Jurkat, Clone E6-1 (cell line): Measurements from ENCODE around the gene PPP1CC.
"Not testable (repeated sequence)": the region's sequence is repeated elsewhere in the genome, so short reads cannot be mapped to it uniquely, and the experiment has no call there.

Source experiments
- DNase-seq: peaks from one replicate; pipeline ENCODE4 v3.0.0-alpha.2; 2011; ENCODE audit warnings: low read depth, low spot score
- H3K4me3 ChIP-seq: 2 replicates; pipeline ENCODE4 v1.5.1; 2011; ENCODE audit warnings: mild to moderate bottlenecking, low read length, control low read depth, moderate library complexity

The PPP1CC gene

DNA sequence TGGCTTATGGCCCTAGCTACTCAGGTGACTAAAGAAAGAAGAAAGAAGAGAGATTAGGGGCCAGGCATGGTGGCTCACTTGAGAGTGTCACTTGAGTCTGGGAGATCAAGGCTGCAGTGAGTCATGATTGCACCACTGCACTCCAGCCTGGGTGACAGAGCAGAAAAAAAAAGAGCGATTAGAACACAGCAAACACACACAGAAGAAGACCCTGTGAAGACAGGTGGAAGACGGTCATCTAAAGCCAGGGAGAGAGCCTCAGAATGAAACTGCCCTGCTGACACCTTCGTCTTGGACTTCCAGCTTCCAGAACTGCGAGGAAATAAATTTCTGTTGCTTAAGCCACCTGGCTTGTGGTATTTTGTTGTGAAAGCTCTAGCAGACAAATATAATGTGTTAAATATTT, 17.5 kb upstream of the PPP1CC start:
- DNase-seq = no peak
- no peak overlapping the region for H3K4me3 ChIP-seq

DNA sequence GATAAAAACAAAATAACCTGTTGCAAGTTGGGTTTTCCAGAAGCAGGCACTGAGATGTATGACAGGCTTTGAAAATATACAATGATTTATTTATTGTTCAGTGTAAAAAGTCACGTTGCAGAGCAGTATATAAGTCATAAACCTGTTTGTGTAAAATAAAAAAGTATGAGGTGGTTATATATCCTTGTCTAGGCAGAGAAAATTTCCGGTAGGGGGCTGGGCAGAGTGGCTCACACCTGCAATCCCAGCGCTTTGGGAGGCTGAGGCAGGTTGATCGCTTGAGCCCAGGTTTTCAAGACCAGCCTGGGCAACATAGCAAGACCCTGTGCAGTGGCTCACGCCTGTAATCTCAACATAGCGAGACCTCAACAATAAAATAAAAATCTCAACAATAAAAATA, 16.2 kb upstream of the PPP1CC start:
- DNase-seq = no peak
- H3K4me3 ChIP-seq = no peak overlapping the region

DNA sequence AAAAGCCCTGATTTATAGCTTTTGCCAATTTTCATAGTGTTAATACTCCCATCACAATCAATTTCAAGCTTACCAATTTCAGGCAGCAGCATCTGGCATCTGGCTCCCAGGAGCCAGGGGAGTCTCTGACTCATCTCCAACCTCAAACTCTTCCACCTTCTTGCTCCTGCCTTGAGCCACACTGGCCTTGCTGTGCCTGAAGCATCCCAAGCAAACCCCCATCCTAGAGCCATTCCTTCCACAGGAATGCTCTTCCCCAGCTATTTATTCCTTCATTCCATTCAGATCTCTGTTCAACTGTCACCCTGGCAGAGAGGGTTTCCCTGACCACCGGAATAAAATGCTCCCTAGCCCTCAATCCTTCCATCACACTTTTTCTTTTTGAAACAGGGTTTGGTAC, 13.9 kb upstream of the PPP1CC start:
- DNase-seq = no peak
- no peak overlapping the region for H3K4me3 ChIP-seq

DNA sequence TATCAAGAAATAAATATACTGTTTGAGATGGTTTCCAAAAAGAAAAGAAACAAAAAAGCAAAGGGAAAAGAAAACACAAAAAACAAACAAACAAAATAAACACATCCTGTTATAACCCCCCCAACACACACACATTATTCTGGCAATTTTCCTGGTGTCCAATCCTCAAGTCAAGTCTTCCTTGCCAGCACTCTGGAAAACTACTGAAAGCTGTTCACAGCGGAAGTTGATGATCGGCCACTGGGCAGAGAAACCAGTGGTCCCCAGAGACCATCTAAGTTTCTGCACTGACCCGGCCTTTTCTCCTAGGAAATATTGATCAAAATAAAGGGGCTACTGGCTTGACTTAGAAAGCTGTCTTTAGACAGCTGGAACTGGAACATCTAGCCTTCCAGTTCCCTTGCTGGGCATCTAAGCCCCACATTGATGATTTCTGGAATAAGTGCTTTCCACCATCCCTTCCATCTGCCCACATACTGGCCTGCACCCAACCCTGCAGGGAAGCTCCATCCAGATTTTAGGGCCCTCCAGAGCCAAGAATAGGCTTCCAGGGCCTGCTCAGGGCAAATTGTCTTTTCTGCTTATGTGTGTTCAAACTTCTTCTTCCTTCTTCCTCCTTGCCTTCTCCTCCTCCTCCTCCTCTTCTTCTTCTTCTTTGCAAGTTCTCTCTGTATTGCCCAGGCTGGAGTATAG, 11.6 kb upstream of the PPP1CC start:
- no peak for DNase-seq

DNA sequence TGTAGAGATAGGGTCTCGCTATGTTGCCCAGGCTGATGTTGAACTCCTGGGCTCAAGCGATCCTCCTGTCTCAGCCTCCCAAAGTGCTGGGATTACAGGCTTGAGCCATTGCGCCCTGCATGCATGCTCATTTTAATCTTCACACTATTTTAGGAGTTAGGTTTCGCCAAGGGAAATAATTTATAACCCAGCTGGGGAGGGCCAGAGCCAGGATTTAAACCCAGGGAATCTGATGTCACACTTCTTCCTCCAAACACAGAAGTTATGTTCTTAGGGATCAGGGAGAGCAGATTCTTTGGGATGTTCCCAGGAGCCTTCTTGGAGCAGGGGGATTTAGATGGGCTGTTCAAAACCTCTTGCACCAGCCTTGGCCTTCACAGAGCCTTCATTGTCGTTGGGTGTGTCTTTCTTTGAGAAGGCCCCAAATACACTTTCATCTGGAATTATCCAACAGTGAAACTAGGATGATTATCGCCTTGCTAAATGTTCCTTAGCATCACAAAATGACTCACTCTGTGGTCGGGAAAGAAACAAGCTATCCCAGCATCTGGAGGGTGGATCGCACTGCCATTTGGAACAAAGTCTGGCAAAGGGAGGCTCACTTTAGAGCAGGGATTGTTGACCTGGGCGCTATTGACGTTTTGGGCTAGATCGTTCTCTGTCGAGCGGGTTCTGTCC, 8.2 kb upstream of the PPP1CC start:
- no peak for DNase-seq
- no peak overlapping the region for H3K4me3 ChIP-seq

More for the DNA sequence above, 11.6 kb upstream of the PPP1CC start:
- no peak overlapping the region for H3K4me3 ChIP-seq

DNA sequence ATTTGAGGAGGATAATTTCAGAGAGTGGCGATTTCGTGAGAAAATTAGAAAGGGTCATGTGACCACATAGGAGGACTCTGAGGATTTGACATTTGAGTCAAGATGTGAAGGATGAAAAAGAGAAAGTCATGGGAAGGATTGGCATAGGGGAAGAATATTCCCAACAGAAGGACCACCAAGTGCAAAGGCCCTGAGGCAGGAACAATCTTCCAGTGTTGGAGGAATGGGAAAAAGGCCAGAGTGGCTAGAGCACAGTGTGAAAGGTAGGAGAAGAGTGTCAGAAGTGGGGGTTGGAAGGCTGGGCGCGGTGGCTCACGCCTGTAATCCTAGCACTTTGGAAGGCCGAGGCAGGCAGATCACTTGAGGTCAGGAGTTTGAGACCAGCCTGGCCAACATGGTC, 3.9 kb upstream of the PPP1CC start:
- H3K4me3 ChIP-seq = no peak overlapping the region
- no peak for DNase-seq

DNA sequence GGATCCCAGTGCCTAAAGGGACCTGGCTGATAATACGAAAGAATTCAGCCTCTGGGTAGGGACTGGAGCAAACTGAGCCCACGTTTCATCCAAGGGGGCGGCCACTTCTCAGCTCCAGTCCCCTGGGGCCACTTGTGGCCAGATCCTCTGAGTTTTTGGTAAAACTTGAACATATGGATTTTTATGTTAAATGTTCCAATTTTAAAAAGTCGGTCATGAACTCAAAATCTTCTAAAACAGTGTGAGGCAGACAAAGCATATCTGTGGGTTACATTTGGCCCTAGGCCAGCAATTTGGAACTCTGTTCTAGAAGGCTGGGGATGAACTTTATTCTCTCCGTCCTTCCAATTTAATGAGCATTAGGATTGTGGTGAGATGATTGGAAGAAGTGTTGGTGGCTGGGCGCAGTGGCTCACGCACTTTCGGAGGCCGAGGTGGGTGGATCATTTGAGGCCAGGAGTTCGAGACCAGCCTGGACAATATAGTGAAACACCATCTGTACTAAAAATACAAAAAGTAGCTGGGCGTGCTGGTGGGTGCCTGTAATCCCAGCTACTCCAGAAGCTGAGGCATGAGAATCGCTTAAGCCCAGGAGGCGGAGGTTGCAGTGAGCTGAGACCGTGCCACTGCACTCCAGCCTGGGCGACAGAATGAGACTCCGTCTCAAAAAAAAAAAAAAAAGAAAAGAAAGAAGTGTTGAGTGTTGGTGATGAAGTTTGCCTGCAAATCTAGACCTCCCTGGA, 3.0 kb upstream of the PPP1CC start:
- no peak for DNase-seq
- no peak overlapping the region for H3K4me3 ChIP-seq

DNA sequence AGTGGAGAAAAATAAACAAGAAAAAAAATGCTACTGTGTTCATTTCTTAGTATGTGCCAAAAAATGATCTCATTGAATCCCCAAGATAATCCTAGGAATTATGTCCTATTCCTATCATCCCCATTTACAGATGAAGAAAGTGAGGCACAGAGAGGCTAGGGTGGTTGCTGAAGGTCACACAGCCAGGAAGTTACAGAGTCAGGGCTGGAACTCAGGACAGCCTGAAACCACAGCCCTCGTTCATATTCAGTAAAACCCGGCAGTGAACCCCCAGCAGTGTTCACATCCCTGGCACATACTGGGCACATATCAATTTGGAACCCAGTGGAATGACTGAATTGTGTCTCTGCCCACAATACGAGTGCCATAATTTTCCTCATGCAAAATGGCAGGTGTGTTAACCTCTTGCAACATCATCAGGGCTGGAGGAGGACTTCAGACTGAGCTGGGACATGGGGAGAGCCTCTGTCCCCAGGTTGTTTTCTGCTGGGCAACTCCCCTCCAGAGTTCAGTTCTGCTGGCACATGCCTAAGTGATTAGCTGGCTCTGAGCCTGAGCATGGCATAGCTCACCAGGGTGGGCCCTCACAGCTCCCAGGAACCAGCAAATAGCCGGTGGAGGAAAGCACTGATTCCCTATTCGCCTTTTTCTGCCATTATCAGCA, 2.0 kb upstream of the PPP1CC start:
- DNase-seq = no peak

DNA sequence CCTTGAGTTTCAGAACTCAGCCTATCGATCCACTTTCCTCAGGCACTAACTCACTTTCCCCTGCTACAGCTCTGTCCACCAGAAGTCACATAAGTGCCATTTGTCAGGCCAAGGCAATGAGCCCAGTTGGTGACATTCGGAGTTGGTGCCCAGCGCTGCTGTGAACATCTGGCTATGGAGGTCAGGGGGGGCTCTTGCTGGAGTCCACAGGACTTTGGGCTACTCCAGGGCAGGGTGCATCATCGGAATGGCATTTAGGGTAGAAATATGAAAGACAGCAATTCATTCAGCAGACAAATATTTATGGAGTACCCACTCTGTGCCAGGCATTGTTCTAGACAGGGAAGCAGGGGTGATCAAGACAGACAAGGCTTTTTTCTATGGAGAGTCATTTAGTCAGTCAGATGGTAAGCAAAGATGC, 1.5 kb upstream of the PPP1CC start:
- H3K4me3 ChIP-seq = no peak overlapping the region
- DNase-seq = no peak

More for the DNA sequence above, 2.0 kb upstream of the PPP1CC start:
- H3K4me3 ChIP-seq = no peak overlapping the region

DNA sequence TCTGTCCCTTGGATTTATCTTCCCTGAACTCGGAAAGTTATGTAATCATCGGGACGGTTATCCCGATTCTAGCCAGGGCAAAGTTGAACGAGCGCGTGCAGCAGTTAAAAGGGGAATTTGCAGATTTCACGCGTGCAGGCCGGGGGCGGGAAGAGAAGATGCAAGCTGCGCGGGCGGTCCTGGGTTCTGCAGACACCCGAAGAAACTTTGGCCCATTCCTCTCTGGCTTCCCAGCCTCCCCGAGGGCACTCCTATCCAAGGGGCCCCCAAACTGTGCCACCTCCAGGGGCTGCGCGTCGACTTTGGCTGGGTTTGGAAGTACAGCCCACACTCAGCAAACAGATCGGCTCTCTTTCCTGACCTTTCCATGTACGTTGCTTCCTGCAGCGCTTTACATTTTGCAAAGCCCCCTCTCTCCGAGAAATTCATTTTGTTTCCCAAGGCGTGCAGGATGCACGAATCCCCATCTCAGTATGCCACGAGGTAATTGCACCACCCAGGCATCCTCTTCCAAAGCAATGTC, 941 bp upstream of the PPP1CC start:
- DNase-seq = no peak
- H3K4me3 ChIP-seq = peak overlapping the region; percentile 61

DNA sequence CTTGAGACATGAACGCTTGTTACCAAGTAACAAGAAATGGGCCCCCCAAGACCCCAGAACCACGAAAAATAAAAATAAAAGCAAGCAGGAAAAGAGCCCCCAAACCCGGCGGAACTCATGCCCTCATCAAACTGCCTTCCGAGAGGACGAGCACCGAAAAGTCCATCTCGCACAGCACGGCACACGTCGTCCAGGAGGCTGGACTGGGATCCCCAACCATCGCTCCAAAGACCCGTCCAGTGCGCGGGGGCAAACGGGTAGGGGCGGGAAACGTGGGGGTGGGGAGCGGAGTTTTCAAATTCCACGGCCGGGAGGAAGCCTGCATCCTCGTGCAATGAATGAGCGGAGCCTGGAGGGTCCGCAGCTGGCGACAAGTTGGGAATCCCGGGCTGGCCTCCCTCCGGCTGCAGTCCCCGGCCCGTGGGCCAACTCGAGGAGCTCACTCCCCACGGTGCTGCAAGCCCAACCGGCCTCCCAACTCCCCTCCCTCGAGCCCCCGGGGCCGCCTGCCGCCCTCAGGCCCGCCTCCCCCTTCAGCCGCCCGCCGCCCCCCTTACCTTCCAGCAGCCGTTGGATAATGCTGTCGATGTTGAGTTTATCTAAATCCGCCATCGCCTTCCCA, 484 bp downstream of the PPP1CC start:
- DNase-seq = no peak

DNA sequence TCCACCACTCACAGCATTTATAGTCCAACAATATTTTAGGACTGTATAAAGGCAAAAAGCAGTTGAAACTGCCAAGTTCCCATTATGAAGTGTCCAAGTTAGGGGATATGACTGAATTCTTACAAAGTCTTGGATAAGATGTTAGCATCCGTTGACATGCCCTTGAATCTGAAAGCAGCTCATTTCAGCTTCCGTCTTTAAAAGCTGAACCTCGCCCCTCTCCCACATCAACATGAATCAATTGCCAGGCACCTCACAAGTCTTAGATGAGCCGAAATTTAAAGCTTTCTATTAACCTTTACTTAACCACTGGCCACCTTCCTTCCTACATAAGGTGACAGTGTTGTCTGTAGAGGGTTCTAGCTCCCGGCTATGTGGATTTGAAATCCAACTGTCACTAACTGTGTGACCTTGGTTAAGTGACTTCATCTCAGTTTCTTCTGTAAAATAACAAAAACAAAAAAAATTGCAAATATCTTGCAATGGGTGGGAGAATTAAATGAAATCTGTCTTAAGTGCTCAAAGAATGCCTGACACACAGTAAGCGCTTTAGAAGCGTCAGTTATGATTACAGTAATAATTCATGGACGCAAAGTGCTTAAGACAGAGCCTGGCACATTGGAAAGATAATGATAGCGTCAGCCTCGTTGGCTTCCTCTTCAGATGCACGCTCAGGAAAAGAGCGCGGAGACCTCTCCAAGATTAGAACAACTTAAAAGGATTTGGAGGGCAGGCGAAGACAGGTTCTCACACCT, 1.2 kb downstream of the PPP1CC start:
- peak overlapping the region; percentile 92 for H3K4me3 ChIP-seq
- peak; percentile 48 for DNase-seq

More for the DNA sequence above, 484 bp downstream of the PPP1CC start:
- H3K4me3 ChIP-seq = peak overlapping the region; percentile 92

DNA sequence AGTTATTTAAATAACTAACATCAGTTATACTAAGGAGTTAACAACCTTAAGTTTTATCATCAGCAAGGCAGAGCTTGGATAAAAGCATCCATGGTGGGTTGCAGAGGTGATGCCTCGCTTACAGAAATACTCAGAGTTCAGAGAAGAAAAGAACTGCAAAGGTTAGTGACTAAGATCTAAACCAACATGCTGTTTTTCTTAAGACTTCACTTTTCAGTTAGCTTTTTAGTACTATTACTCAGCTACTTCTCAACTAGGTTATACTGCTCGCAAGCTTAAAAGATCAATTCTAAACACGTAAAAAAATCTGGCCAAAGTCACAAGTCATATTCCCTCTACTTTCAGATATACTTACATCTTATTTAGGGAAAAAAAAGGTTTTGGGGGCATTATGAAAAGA, 2.8 kb downstream of the PPP1CC start:
- no peak for DNase-seq
- H3K4me3 ChIP-seq = no peak overlapping the region

DNA sequence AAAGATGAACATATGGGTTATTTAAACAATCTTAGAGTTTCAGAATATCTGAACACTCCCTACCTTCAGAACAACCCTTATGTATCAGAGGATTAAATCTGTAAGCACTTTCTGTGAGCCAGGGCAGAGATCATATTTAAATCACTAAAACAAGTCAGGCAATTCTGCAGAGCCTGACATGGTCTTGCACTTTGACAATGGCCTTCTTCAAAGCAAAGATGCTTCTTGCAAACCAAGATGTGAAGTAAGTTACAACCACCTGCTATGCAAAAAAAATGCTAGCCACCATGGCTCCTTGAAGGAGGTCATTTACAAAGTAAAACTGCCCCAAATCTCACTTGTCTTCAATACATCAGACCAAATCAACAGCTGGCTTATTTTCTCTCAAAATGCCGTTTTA, 3.2 kb downstream of the PPP1CC start:
- H3K4me3 ChIP-seq = no peak overlapping the region
- no peak for DNase-seq

DNA sequence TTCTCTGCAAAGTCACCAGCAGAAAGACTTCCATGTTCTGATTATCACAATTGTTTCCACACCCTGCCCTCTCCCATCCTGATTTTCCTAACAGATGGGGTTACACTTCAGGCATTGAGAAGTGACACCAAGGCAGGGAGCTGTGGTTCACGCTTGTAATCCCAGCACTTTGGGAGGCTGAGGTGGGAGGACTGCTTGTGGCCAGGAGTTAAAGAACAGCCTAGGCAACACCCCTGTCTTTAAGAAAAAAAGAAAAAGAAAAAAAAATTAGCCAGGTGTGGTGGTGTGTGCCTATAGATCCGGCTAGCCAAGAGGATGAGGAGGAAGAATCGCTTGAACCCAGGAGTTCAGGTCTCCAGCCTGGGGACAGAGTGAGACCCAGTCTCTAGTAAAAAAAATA, 5.2 kb downstream of the PPP1CC start:
- H3K4me3 ChIP-seq = no peak overlapping the region
- no peak for DNase-seq

DNA sequence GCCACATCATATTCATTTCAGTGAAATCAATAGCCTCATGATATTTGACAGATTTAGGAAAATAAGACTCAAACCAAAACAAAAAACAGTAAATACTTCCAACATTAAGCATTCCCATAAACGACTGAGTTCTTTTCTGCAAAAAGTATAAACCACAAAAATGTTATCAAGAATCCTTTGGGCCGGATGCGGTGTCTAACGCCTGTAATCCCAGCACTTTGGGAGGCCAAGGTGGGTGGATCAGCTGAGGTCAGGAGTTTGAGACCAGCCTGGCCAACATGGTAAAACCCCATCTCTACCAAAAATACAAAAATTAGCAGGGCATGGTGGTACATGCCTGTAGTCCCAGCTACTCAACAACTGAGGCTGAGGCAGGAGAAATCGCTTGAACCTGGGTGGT, 5.7 kb downstream of the PPP1CC start:
- H3K4me3 ChIP-seq, DNase-seq: not testable (repeated sequence)

DNA sequence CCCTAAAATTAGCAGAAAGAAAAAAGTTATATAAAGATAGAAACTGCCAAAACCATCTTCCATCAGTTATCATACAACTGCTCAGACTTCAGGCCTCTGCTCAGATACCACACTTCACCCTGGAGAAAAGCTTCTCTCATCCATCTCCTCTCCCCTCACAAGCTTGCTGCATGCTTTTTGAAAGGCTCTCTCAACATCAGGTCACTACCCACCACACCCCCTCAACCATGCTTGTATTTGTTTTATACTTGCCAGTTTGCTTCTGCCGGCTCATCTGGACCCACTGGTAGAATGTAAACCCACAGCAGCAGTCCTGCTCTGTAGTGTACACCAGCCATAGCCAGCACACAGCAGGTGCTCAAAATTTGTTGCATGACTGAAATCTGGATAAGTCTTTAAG, 8.8 kb downstream of the PPP1CC start:
- no peak for DNase-seq

DNA sequence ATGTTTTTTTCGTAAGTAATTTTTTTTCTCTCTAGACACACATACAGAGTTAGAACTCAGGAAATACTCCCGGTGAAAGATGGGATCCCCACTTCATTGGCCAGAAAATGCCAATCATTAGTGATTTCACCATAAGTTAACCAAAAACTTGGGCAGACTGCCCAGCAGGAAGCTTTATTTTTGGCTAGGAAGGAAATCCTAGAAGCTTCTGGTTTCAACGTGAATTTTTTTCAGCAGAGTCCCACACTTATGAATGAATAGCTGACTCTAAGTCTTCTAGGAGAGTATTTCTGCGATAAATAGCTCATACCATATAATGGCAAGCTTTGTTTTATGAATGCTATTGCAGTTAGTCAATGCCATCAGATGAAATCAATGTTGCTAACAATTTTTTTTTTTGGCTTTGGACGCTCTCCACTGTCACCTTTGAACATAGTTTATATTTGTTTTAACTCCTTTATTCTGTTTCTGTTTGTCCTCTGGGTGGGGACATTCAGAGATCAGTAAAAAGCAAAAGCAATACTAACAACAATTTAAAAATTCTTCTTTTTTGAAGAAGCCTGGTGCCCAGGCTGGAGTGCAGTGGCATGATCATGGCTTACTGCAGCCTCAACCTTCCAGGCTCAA, 9.5 kb downstream of the PPP1CC start:
- DNase-seq = no peak
- no peak overlapping the region for H3K4me3 ChIP-seq

More for the DNA sequence above, 8.8 kb downstream of the PPP1CC start:
- no peak overlapping the region for H3K4me3 ChIP-seq
